Measurements from ENCODE around the gene UPK3BL1.
"Not testable (repeated sequence)": the region's sequence is repeated elsewhere in the genome, so short reads cannot be mapped to it uniquely, and the experiment has no call there.

- not testable (repeated sequence) for TF ChIP-seq ZC3H10 (CRISPR knock-in tag; IDR thresholded peaks at IDR 0.05); TCF4 (CRISPR knock-in tag; IDR thresholded peaks at IDR 0.05; ENCODE audit: borderline replicate concordance); ZFP30 (CRISPR knock-in tag; IDR thresholded peaks at IDR 0.05); BACH2 (CRISPR knock-in tag; IDR thresholded peaks at IDR 0.05; ENCODE audit: borderline replicate concordance)
These were observed 30.8 kb downstream of the UPK3BL1 start for GRCh38 chr7:102611675-102612325.

All from SK-N-SH treated with all-trans-retinoic acid at 6 μM for 48 hours (cell line).